ENCODE data around the gene KRT6B.

KRT6B gene

GRCh38 chr12:52402377-52402776, 49.6 kb downstream of the KRT6B start:
- DNase-seq (ENCODE audit: low read depth) = no peak
- TF ChIP-seq POLR2A (IDR thresholded peaks at IDR 0.05; ENCODE audit: extremely low read depth, insufficient read length) (no peak), MYC (IDR thresholded peaks at IDR 0.05; ENCODE audit: low read depth, low read length) (no peak), MAX (IDR thresholded peaks at IDR 0.05; ENCODE audit: low read depth, low read length) (no peak)
- TF ChIP-seq, protein P1, sequence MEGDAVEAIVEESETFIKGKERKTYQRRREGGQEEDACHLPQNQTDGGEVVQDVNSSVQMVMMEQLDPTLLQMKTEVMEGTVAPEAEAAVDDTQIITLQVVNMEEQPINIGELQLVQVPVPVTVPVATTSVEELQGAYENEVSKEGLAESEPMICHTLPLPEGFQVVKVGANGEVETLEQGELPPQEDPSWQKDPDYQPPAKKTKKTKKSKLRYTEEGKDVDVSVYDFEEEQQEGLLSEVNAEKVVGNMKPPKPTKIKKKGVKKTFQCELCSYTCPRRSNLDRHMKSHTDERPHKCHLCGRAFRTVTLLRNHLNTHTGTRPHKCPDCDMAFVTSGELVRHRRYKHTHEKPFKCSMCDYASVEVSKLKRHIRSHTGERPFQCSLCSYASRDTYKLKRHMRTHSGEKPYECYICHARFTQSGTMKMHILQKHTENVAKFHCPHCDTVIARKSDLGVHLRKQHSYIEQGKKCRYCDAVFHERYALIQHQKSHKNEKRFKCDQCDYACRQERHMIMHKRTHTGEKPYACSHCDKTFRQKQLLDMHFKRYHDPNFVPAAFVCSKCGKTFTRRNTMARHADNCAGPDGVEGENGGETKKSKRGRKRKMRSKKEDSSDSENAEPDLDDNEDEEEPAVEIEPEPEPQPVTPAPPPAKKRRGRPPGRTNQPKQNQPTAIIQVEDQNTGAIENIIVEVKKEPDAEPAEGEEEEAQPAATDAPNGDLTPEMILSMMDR (IDR thresholded peaks at IDR 0.05; ENCODE audit: low read depth, low read length) = no peak
- H3K4me3 ChIP-seq (ENCODE audit: low read depth, low read length) = no peak overlapping the region

GRCh38 chr12:52401926-52402325, 50.0 kb downstream of the KRT6B start:
- DNase-seq (ENCODE audit: low read depth) = no peak
- H3K4me3 ChIP-seq (ENCODE audit: low read depth, low read length) = no peak overlapping the region
- TF ChIP-seq MAX (IDR thresholded peaks at IDR 0.05; ENCODE audit: low read depth, low read length) = no peak
- no peak for TF ChIP-seq POLR2A (IDR thresholded peaks at IDR 0.05; ENCODE audit: extremely low read depth, insufficient read length)
- TF ChIP-seq, protein P1 (IDR thresholded peaks at IDR 0.05; ENCODE audit: low read depth, low read length) = no peak
- no peak for TF ChIP-seq MYC (IDR thresholded peaks at IDR 0.05; ENCODE audit: low read depth, low read length)

DNA sequence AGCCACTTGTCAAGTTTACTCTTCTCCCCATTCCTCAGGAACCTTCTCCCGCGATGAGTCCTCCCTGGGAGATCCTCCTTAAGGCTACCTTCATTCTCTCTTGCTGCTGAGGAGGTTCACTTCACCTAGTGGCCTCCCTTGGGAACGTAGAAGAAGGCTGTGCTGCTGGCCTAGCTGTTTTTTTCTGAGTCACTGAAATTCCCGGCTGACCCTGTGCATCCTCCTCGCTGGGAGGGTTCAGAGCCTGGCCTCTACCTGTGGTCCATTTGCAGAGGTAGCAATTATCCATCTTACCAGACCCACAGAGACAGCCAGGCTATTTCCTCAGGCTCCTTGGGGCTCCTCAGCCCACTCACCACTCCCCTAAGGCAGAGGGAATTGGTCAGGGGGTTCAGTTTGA, 50.4 kb downstream of the KRT6B start:
- H3K4me3 ChIP-seq (ENCODE audit: low read depth, low read length) = no peak overlapping the region
- DNase-seq (ENCODE audit: low read depth) = no peak
- TF ChIP-seq, protein P1 (IDR thresholded peaks at IDR 0.05; ENCODE audit: low read depth, low read length) = no peak
- no peak for TF ChIP-seq POLR2A (IDR thresholded peaks at IDR 0.05; ENCODE audit: extremely low read depth, insufficient read length)
- TF ChIP-seq MYC (IDR thresholded peaks at IDR 0.05; ENCODE audit: low read depth, low read length) = no peak
- no peak for TF ChIP-seq MAX (IDR thresholded peaks at IDR 0.05; ENCODE audit: low read depth, low read length)

GRCh38 chr12:52400906-52401305, 51.0 kb downstream of the KRT6B start:
- no peak for DNase-seq (ENCODE audit: low read depth)
- TF ChIP-seq MYC (IDR thresholded peaks at IDR 0.05; ENCODE audit: low read depth, low read length) (no peak), POLR2A (IDR thresholded peaks at IDR 0.05; ENCODE audit: extremely low read depth, insufficient read length) (no peak), MAX (IDR thresholded peaks at IDR 0.05; ENCODE audit: low read depth, low read length) (no peak)
- TF ChIP-seq, protein P1 (IDR thresholded peaks at IDR 0.05; ENCODE audit: low read depth, low read length) = no peak
- no peak overlapping the region for H3K4me3 ChIP-seq (ENCODE audit: low read depth, low read length)

DNA sequence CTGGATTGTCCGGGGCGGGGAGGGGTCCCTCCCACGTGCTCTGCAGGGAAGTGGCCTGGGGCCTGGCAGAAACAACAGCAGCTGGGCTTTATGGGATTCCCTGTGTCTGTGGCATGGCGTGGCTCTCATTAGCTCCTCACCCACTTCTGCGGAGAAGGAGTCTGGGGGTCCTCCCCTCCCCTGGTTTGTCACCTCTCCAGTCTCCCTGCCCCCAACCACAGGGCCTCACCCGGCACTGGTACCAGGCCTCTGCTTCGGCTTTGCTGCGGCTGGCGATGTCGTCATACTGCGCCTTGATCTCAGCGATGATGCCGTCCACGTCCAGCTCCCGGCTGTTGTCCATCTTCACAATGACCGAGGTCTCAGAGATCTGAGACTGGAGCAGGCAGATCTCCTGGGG, 52.2 kb downstream of the KRT6B start:
- TF ChIP-seq MAX (IDR thresholded peaks at IDR 0.05; ENCODE audit: low read depth, low read length) = no peak
- TF ChIP-seq POLR2A (IDR thresholded peaks at IDR 0.05; ENCODE audit: extremely low read depth, insufficient read length) = no peak
- TF ChIP-seq, protein P1 (IDR thresholded peaks at IDR 0.05; ENCODE audit: low read depth, low read length) = no peak
- no peak for TF ChIP-seq MYC (IDR thresholded peaks at IDR 0.05; ENCODE audit: low read depth, low read length)
- no peak for DNase-seq (ENCODE audit: low read depth)
- no peak overlapping the region for H3K4me3 ChIP-seq (ENCODE audit: low read depth, low read length)

- H3K4me3 ChIP-seq (ENCODE audit: low read depth, low read length) = no peak overlapping the region
- TF ChIP-seq POLR2A (IDR thresholded peaks at IDR 0.05; ENCODE audit: extremely low read depth, insufficient read length) = no peak
- TF ChIP-seq MAX (IDR thresholded peaks at IDR 0.05; ENCODE audit: low read depth, low read length) = no peak
- no peak for TF ChIP-seq MYC (IDR thresholded peaks at IDR 0.05; ENCODE audit: low read depth, low read length)
- TF ChIP-seq, protein P1 (IDR thresholded peaks at IDR 0.05; ENCODE audit: low read depth, low read length) = no peak
- no peak for DNase-seq (ENCODE audit: low read depth)
Measured at GRCh38 chr12:52398176-52398575, 53.8 kb downstream of the KRT6B start.
